GM12873 (cell line): ENCODE measurements around the gene TSHR.

Experiments used
- CTCF ChIP-seq: IDR thresholded peaks from 2 replicates; pipeline ENCODE4 v1.5.1; 2012; ENCODE audit warnings: low read depth, mild to moderate bottlenecking, moderate library complexity, low read length, control low read depth; ENCODE audit not compliant: insufficient read depth; ENCODE audit errors: missing control alignments

Gene TSHR

GRCh38 chr14:81157431-81157830 is 202.0 kb downstream of the TSHR start:
- TF ChIP-seq CTCF: no peak

GRCh38 chr14:81161088-81161487 is 205.7 kb downstream of the TSHR start:
- no peak for TF ChIP-seq CTCF

GRCh38 chr14:81161749-81162148 is 206.3 kb downstream of the TSHR start:
- TF ChIP-seq CTCF: no peak

GRCh38 chr14:81162941-81163340 is 207.5 kb downstream of the TSHR start:
- TF ChIP-seq CTCF: no peak

GRCh38 chr14:81164167-81164774 is 208.8 kb downstream of the TSHR start:
- TF ChIP-seq CTCF: peak; percentile 91

GRCh38 chr14:81165188-81165587 is 209.8 kb downstream of the TSHR start:
- no peak for TF ChIP-seq CTCF

GRCh38 chr14:81166121-81166520 is 210.7 kb downstream of the TSHR start:
- no peak for TF ChIP-seq CTCF
